NT2/D1 (cell line): ENCODE results near the gene SEZ6.

Experiments used
- YY1 ChIP-seq: IDR thresholded peaks from 2 replicates; pipeline ENCODE4 v1.6.1; 2011; ENCODE audit not compliant: insufficient read length, insufficient read depth
- ZNF274 ChIP-seq: IDR thresholded peaks from 2 replicates; pipeline ENCODE4 v1.6.1; 2011; ENCODE audit warnings: mild to moderate bottlenecking, low read depth, low read length

DNA sequence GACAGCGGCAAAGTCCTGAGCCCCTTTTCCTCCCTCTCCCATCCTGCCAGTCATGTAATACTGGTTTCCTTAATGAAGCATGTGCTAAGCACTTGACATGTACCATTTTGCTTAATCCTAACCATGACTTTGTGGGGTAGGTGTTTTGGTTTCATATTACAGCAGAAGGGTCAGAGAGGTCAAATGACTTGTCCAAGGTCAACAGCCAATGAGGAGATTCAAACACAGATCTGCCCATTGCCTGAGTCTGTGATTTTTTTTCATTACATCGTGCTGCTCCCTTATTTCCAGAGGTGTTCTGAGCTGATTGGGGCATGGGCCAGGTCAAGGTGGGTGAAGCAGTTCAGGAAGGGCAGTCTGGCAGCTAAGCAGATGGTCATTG, 36.9 kb downstream of the SEZ6 start:
- no peak for TF ChIP-seq ZNF274
- no peak for TF ChIP-seq YY1
